T-cell (primary cell): Measurements from ENCODE around the gene WWP2. TPM values are rescaled to one million over a fixed set of nuclear protein-coding genes. Genes with fewer than 3 reads are reported as not detected.

ENCODE experiments used
- ATAC-seq, 4 experiments: fragments of 200-7000 bp in 3 of 4; fragments of 150-1000 bp in 1 of 4; cut with Tn5 transposase; replicated peaks in 1 of 4; 1 replicate in 3 of 4; 2 replicates in 1 of 4; pipeline ENCODE4 v1.10.0; 2021; ENCODE audit warnings: moderate library complexity in 3 of 4, mild to moderate bottlenecking in 2 of 4, moderate number of reproducible peaks in 1 of 4
- CTCF ChIA-PET, 2 donors: fragments of 300-600 bp; sonication (Branson Sonifier 250); formaldehyde crosslinking; loops; one replicate each; lab custom pipeline; 2022; ENCODE audit warnings: antibody characterized with exemption in 2 of 2; lab: Charles Lee
- POLR2A ChIA-PET, 2 donors: fragments of 300-600 bp; sonication (Branson Sonifier 250); formaldehyde crosslinking; loops; one replicate each; lab custom pipeline; 2022; ENCODE audit warnings: antibody characterized with exemption in 2 of 2; lab: Charles Lee
- DNase-seq, 35 experiments: peaks; one replicate each; pipeline versions ENCODE4 v3.0.0 to v3.0.0-alpha.2; 2013 to 2023
- H3K27ac ChIP-seq: one replicate; pipeline ENCODE4 v1.5.1; 2013; ENCODE audit warnings: low read length
- H3K27me3 ChIP-seq, 2 experiments: replicated peaks in 1 of 2; 1 replicate in 1 of 2; 2 replicates in 1 of 2; pipeline versions ENCODE4 v1.6.1 to v1.7.0; 2013; ENCODE audit warnings: low read length in 1 of 2, mixed read lengths in 1 of 2; ENCODE audit not compliant: control insufficient read depth in 2 of 2, insufficient read depth in 2 of 2; ENCODE audit errors: extremely low read depth in 1 of 2
- H3K36me3 ChIP-seq, 2 donors: 1 replicate in 1 of 2; 2 replicates in 1 of 2; pipeline versions ENCODE4 v1.6.1 to v1.7.0; 2013; ENCODE audit warnings: low read length in 1 of 2; ENCODE audit not compliant: control insufficient read depth in 2 of 2, insufficient read depth in 1 of 2; ENCODE audit errors: extremely low read depth in 1 of 2
- H3K4me1 ChIP-seq, 2 experiments: 1 replicate in 1 of 2; 2 replicates in 1 of 2; pipeline versions ENCODE4 v1.6.1 to v1.7.0; 2013; ENCODE audit warnings: low read length in 2 of 2, mixed read lengths in 1 of 2; ENCODE audit not compliant: insufficient read depth in 2 of 2, control insufficient read depth in 1 of 2; ENCODE audit errors: extremely low read depth in 1 of 2
- H3K4me3 ChIP-seq, 2 donors: 1 replicate in 1 of 2; 2 replicates in 1 of 2; pipeline versions ENCODE4 v1.5.1 to v1.7.0; 2013; ENCODE audit warnings: mild to moderate bottlenecking in 2 of 2, low read length in 1 of 2, moderate library complexity in 1 of 2; ENCODE audit not compliant: control insufficient read depth in 1 of 2; ENCODE audit errors: extremely low read depth in 1 of 2
- H3K9me3 ChIP-seq: 2 replicates; pipeline ENCODE4 v1.7.0; 2013
- H3K27ac Mint-ChIP-seq, 2 donors: one replicate each; pipeline ENCODE4 v1.8.0; 2020 to 2021; ENCODE audit warnings: mild to moderate bottlenecking in 2 of 2, mixed read lengths in 2 of 2
- H3K27me3 Mint-ChIP-seq, 2 donors: one replicate each; pipeline ENCODE4 v1.8.0; 2021 to 2022; ENCODE audit warnings: mixed read lengths in 2 of 2
- H3K36me3 Mint-ChIP-seq: one replicate; pipeline ENCODE4 v1.8.0; 2021; ENCODE audit warnings: mixed read lengths
- H3K4me1 Mint-ChIP-seq, 3 donors: one replicate each; pipeline ENCODE4 v1.8.0; 2020 to 2022; ENCODE audit warnings: mixed read lengths in 3 of 3, mild to moderate bottlenecking in 1 of 3
- H3K4me3 Mint-ChIP-seq, 3 donors: one replicate each; pipeline ENCODE4 v1.8.0; 2020 to 2022; ENCODE audit warnings: mild to moderate bottlenecking in 3 of 3, mixed read lengths in 3 of 3, moderate library complexity in 3 of 3
- H3K9me3 Mint-ChIP-seq, 3 donors: one replicate each; pipeline ENCODE4 v1.8.0; 2020 to 2022; ENCODE audit warnings: mixed read lengths in 3 of 3
- WGBS: methylation state at CpG from one replicate; pipeline ENCODE4 v1.1.5; 2013; ENCODE audit warnings: missing lambda C conversion rate; ENCODE audit not compliant: insufficient coverage; 5-methylcytosine and 5-hydroxymethylcytosine counted together
- total RNA-seq, 35 experiments: library from RNA in 6 of 35; stranded (reverse) in 6 of 35; fragments of 120-200 nt in 1 of 35; gene quantifications; one replicate each; pipeline versions ENCODE4 v1.2.1 to v1.2.4 and lab custom pipeline; 2013 to 2026

WWP2 gene
- total RNA-seq, 5 donors from 2014 or later (not counting 1 experiment from before 2014, with no cell fraction given), result 55.3 to 78.5 (median 66.4) TPM

DNA sequence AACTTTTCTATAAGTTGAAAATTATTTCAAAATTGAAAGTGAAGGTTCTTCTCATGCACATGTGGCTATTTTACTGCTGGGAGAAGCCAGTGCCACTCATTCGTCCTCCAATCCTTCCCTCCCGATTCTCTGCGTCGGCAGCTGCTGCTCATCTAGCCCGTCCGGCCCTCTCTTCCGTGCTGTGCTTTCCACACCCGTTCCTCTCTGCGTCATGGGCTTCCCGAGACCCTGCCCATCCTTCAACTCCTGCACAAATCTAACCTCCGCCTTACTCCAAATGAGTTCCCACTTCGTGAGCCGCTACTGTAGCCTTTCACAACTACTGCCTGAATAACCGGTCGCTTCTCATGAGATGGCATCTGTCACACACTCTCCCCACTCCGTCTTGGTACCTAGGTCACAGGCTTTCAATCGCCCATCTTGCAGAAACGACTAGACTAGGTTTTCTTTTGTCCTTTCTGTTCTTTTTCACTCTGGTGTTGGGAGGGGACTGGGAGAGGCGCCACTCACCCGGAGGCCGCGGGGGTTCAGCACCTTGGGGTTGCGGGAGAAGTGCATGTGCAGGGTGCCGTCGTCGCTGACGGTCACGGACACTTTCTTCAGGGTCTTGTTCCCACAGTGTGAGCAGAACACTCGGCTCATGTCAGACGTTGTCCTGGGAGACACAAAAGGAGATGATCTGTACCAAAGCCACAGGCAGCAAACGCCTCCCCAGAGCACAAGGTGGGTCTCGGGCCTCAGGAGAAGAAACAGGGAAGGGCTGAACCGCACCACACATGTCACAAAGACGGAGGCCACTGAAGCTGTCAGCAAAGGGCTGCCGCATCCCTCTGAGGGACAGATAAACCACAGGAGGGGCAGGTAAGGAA, 17.5 kb upstream of the WWP2 start:
- peaks cover 35 to 88% of the 10 kb centered on the region in 2 donors for H3K36me3 ChIP-seq

DNA sequence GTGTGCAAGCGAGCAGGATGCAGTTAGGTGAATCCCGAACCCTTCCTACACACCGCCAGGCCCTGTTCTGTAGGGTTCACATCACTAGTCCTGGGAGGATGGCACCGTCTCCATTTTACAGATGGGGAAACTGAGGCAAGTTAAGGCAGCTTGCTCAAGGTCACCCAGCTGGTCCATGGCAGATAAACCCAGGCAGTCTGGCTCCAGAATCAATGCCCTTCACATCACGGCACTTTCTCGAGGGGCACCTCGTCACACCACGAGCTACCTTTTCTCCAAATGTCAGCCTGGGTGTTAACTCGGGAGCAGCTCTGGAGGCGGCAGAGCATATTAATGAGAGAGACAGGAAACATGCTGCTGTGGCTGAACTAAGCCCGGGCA, 16.9 kb upstream of the WWP2 start:
- Mint-ChIP-seq H3K36me3 (peaks cover 60% of the 10 kb centered on the region), H3K27ac (no peak overlapping the region), H3K9me3 (no peaks in the 10 kb centered on the region), H3K4me1 (peaks cover 0 to 5% (median 1%) of the 10 kb centered on the region in 3 donors), H3K4me3 (no peak overlapping the region), H3K27me3 (no peaks in the 10 kb centered on the region)
- ChIA-PET POLR2A (no interaction called here), CTCF (interaction anchor here in 1 of 2 donors (1.4 kb wide), 1 partner anchor 9 kb away, joined by 4 read pairs; the partner anchor contains the start of gene NOB1)
- DNase-seq (no peak), ATAC-seq (no peak)
- Histone ChIP-seq H3K4me3 (no peak overlapping the region), H3K4me1 (no peaks in the 10 kb centered on the region), H3K27me3 (no peaks in the 10 kb centered on the region), H3K36me3 (peaks cover 35 to 90% of the 10 kb centered on the region in 2 donors), H3K27ac (no peak overlapping the region), H3K9me3 (no peaks in the 10 kb centered on the region)
- 100% methylated on average over 3 of the region's 11 CpGs for WGBS

More for the DNA sequence above, 17.5 kb upstream of the WWP2 start:
- ATAC-seq (no peak), DNase-seq (no peak)
- WGBS, result 99% methylated on average over 29 of the region's 35 CpGs
- no peak overlapping the region for H3K27ac Mint-ChIP-seq
- CTCF ChIA-PET, result interaction anchor here in 1 of 2 donors (1.4 kb wide), 1 partner anchor 10 kb away, joined by 4 read pairs; the partner anchor contains the start of gene NOB1
- H3K4me1 Mint-ChIP-seq, result peaks cover 0 to 5% (median 1%) of the 10 kb centered on the region in 3 donors
- peaks cover 61% of the 10 kb centered on the region for H3K36me3 Mint-ChIP-seq
- H3K4me1 ChIP-seq, result no peaks in the 10 kb centered on the region
- H3K9me3 Mint-ChIP-seq, result no peaks in the 10 kb centered on the region
- no peak overlapping the region for H3K4me3 Mint-ChIP-seq
- POLR2A ChIA-PET, result no interaction called here
- H3K27me3 Mint-ChIP-seq, result no peaks in the 10 kb centered on the region
- H3K9me3 ChIP-seq, result no peaks in the 10 kb centered on the region
- H3K4me3 ChIP-seq, result no peak overlapping the region
- no peaks in the 10 kb centered on the region for H3K27me3 ChIP-seq
- no peak overlapping the region for H3K27ac ChIP-seq

DNA sequence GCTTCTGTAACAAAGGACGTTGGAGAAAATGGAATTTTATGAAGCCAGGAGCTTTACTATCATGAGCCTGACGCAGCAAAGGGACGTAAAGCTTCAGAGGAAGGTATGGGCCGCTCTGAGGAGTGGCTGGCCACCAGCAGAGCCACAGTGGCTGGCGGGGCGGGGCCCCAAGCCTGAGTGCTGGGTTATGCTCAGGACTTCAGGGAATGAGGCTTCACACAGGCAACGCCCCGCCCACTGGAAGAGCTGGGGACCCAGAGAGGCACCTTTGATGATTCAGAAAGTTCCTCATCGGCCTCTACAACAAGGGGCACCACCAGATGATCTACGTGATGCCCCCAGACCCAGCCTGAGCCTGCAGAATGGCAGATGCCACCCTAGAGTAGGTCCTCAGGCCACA, 16.2 kb upstream of the WWP2 start:
- Histone ChIP-seq H3K36me3 (peaks cover 35 to 94% of the 10 kb centered on the region in 2 donors), H3K27ac (no peak overlapping the region), H3K4me1 (no peaks in the 10 kb centered on the region), H3K4me3 (no peak overlapping the region), H3K27me3 (no peaks in the 10 kb centered on the region), H3K9me3 (no peaks in the 10 kb centered on the region)
- no peak for ATAC-seq
- peaks cover 62% of the 10 kb centered on the region for H3K36me3 Mint-ChIP-seq
- no peak for DNase-seq
- WGBS, result 93% methylated on average over 10 of the region's 10 CpGs
- no peaks in the 10 kb centered on the region for H3K9me3 Mint-ChIP-seq
- ChIA-PET POLR2A (no interaction called here), CTCF (interaction anchor here in 1 of 2 donors (1.4 kb wide), 1 partner anchor 8 kb away, joined by 4 read pairs; the partner anchor contains the start of gene NOB1)
- H3K4me3 Mint-ChIP-seq, result no peak overlapping the region
- H3K4me1 Mint-ChIP-seq, result peaks cover 0 to 5% (median 3%) of the 10 kb centered on the region in 3 donors
- no peak overlapping the region for H3K27ac Mint-ChIP-seq
- H3K27me3 Mint-ChIP-seq, result no peaks in the 10 kb centered on the region

DNA sequence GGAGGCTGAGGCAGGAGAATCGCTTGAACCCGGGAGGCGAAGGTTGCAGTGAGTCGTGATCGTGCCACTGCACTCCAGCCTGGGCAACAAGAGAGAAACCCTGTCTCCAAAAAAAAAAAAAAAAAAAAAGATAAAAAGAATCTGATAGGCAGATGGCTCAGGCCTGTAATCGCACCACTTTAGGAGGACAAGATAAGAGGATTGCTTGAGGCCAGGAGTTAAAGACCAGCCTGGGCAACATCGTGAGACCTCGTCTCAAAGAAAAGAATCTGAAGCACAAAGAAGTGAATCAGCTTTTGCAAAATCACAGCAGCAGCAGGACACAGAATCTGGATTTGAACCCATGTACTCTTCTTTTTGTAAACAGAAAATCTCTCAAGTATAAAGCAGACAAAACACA, 15.0 kb upstream of the WWP2 start:
- H3K36me3 ChIP-seq, result peaks cover 35 to 93% of the 10 kb centered on the region in 2 donors
- WGBS, result 95% methylated on average over 2 of the region's 8 CpGs
- H3K9me3 Mint-ChIP-seq, result no peaks in the 10 kb centered on the region
- no peaks in the 10 kb centered on the region for H3K9me3 ChIP-seq
- H3K4me1 ChIP-seq, result no peaks in the 10 kb centered on the region
- POLR2A ChIA-PET, result no interaction called here
- no peaks in the 10 kb centered on the region for H3K27me3 ChIP-seq
- no peak overlapping the region for H3K4me3 ChIP-seq
- no peak overlapping the region for H3K27ac Mint-ChIP-seq
- peaks cover 3 to 8% (median 7%) of the 10 kb centered on the region in 3 donors for H3K4me1 Mint-ChIP-seq
- H3K27me3 Mint-ChIP-seq, result no peaks in the 10 kb centered on the region
- H3K36me3 Mint-ChIP-seq, result peaks cover 58% of the 10 kb centered on the region
- no peak overlapping the region for H3K27ac ChIP-seq
- no peak overlapping the region for H3K4me3 Mint-ChIP-seq
- CTCF ChIA-PET, result no interaction called here
- DNase-seq (no peak), ATAC-seq (no peak)

DNA sequence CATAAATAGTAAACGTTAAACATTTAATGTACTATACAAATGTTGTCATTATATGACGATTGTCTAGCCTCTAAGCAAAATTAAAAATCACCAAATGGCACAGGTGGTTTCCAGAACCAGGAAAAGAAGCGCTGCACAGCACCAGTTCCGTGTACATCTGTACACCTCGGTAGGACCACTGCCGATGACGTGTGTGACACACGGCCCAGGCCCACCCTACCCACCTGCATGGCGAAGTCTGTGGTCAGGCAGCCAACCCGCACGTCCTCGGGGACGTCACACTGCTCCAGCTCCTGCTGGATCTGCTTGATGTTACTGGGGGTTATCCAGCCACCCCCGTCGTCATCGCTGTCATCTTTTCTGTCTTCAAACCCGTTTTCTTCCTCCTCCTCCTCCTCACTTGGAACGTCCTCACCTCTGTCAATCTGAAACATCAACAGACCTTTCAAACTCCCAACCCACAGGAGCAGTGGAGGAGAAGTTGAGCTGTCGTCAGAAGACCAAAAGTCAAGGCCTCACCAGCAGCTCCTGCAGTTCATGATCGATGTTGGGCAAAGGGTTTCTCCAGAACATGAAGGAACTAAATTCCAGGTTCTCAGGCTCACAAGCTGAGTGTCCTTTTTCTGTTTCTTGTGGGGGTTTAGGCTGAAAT, 13.3 kb upstream of the WWP2 start:
- Mint-ChIP-seq H3K36me3 (peaks cover 47% of the 10 kb centered on the region), H3K27ac (no peak overlapping the region), H3K9me3 (no peaks in the 10 kb centered on the region), H3K27me3 (no peaks in the 10 kb centered on the region), H3K4me3 (no peak overlapping the region), H3K4me1 (peaks cover 18 to 24% (median 23%) of the 10 kb centered on the region in 3 donors)
- no peaks in the 10 kb centered on the region for H3K9me3 ChIP-seq
- DNase-seq (no peak), ATAC-seq (no peak)
- H3K36me3 ChIP-seq, result peaks cover 25 to 78% of the 10 kb centered on the region in 2 donors
- no peak overlapping the region for H3K4me3 ChIP-seq
- ChIA-PET CTCF (no interaction called here), POLR2A (no interaction called here)
- WGBS, result no CpG with 5 or more reads among the region's 20 CpGs
- no peaks in the 10 kb centered on the region for H3K27me3 ChIP-seq
- no peak overlapping the region for H3K27ac ChIP-seq
- peaks cover 4 to 11% of the 10 kb centered on the region in 2 experiments for H3K4me1 ChIP-seq

DNA sequence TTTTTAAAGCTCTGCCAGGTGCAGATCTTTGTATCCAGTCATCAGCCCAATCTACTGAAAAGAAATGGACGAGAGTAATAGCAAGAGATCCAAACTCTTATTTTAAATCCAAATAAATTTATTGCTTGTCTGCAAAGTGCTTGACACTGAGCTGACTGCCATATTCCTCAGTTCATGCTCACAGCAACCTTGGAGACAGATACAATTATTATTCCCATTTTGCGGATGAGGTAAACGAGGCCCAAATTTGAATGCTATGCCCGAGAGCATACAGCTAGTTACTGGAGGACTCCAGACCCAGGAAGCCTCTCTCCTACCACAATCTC, 8.0 kb upstream of the WWP2 start:
- H3K36me3 Mint-ChIP-seq, result peaks cover 18% of the 10 kb centered on the region
- CTCF ChIA-PET, result interaction anchor here (0.5 to 2.3 kb wide), 16 partner anchors 9 to 427 kb away, joined by 3 to 23 read pairs (median 4); partner anchors contain the start of gene NQO1 (in 1 of the 2)
- DNase-seq (no peak), ATAC-seq (no peak)
- peak overlapping the region; percentile 96 to 100 (median 100) for H3K4me3 Mint-ChIP-seq
- POLR2A ChIA-PET, result interaction anchor here (0.5 to 1.1 kb wide), 6 partner anchors 9 to 343 kb away, joined by 3 to 7 read pairs (median 4); no protein-coding TSS in a partner anchor
- Histone ChIP-seq H3K4me1 (peaks cover 8 to 20% of the 10 kb centered on the region in 2 experiments), H3K36me3 (peaks cover 1 to 30% of the 10 kb centered on the region in 2 donors), H3K9me3 (no peaks in the 10 kb centered on the region), H3K27me3 (no peaks in the 10 kb centered on the region), H3K27ac (peak overlapping the region; percentile 63), H3K4me3 (peak overlapping the region; percentile 99 to 100)
- H3K4me1 Mint-ChIP-seq, result peaks cover 30 to 33% (median 32%) of the 10 kb centered on the region in 3 donors
- no peaks in the 10 kb centered on the region for H3K27me3 Mint-ChIP-seq
- WGBS, result 11% methylated on average over 4 of the region's 4 CpGs
- H3K27ac Mint-ChIP-seq, result peak overlapping the region; percentile 98 to 99
- no peaks in the 10 kb centered on the region for H3K9me3 Mint-ChIP-seq
